CD4-positive, alpha-beta T cell treated with Interleukin-21 for 1 hour (primary cell): ENCODE measurements around the gene STK33.

Experiments used
- DNase-seq: peaks from one replicate; pipeline ENCODE4 v3.0.0-alpha.2; 2020

STK33 gene

DNA sequence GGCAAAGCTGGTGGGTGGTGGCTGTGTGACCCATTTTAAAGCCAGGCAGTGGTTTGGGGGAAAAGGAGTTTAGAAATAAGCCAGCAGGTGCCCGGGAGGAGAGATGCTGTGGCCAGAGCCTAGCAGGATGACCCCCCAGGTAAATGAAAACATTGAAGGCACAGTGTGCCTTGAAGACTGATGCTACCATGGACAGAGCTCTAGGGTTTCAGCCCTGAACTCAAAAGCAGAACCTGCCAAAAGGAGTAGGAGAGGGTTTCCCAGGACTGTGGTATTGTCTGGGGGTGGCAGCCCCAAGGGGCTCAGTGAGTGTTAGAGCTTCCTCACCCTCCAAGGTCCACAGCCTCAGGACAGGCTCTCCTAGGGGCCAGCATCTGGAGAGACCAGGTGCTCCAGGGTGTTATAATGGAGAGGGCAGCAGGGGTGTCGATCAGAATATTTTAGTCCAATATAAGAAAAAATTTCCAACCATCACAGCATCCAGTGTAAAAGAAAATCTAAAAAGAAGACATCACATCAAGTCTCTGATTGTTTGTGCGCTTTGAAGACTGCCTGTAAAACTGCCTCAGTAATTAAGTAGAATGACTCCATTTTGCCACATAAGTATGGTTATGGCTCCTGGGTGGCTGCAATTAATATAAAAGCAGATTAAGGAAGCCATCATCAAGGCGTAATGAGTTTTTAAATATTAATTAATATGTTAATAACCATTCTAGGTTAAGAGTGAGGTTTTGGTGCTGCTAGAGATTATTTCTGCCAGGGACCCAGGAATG, 241.7 kb downstream of the STK33 start:
- no peak for DNase-seq

DNA sequence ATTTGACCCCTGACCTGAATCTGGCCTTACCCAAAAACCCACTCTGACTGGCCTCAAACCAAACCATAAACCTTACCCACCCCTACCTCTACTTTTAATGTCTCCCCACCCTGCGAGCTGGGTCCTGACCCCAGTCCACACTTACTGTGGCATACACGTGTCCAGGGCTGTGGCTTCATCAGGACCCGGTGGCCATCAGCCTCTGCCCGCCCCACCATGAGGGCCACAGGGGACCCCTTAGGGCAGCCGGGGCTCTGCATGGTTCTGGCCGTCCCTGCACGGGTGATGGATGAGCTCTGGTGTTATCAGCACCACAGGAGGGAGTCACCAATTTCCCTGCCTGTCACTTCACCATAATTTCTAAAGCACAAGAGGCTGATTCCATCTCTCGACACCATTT, 242.8 kb downstream of the STK33 start:
- DNase-seq: no peak

DNA sequence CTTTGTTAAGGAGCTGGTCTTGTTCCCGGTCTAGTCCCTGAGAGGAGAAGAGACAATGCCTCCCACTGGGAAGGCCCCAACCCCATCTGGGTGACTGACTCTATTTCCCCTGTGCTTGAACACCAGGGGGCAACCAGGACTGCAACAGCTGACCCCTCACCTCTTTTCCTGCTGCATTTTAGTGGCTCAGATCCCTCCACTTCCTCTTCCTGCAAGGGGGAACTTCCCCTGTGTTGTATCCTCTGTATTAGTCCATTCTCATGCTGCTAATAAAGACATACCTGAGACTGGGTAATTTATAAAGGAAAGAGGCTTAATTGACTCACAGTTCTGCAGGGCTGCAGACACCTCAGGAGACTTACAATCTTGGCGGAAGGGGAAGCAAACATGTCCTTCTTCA, 246.1 kb downstream of the STK33 start:
- no peak for DNase-seq

DNA sequence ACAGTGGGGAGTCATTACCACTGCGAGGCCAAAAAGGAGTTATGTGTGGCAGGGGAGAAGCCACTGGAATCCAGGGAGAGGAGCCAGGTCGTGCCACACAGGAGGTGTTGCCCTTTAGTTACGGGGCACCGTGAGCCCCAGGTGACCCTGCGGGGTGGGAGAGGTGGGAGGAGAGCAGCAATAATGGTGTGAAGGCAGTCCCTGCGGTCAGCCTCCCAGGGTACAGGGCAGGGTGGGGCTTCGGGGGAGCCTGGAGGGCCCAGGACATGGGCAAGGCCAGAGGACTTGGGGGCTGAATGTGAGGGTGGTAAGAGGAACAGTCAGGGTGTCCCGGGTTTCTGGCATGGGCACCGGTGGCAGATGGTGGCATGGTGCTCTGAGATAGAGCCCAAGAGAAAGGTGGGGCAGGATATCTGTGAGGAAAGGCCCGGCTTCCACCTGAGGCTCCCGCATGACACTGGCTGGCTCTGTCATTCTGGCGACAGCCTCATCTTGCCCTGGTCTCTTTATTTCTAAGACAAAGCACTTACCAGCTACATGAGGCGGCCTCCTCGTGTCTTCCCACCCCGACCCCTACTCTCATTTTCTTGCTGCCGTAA, 247.8 kb downstream of the STK33 start:
- no peak for DNase-seq

DNA sequence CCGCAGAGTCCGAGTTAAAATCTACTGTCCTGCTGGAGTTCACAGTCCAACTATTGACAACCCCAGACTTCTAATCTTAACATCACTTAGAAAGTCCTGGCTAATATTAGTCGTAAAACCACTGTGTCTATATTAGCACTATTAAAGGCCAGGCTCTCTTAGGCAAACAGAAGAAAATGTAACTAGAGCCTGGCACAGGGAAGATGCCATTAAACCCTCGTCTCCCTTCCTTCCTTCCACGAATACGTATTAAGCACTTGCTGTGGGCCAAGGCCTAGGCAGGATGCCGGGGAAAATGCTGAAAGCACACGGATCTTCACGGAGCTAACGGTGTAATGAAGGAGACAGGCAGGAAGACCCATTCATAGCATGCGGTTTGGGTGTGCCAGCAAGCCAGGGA, 248.8 kb downstream of the STK33 start:
- DNase-seq: no peak

DNA sequence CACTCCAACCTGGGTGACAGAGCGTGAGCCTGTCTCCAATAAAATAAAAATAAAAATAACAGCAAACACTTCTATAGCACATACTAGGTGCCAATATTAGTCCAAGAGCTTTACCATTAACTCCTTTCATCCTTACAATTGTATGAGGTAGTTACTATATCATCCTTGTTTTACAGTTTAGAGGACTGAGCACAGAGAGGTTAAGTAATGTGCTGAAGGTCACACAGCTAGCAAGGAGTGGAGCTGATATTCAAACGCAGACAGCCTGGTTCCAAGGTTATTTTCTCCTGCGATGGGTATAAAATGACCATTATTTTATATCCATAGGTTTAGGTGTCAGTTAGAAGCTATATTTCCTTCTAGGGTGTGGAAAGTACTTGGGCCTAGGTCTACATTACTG, 249.7 kb downstream of the STK33 start:
- no peak for DNase-seq

DNA sequence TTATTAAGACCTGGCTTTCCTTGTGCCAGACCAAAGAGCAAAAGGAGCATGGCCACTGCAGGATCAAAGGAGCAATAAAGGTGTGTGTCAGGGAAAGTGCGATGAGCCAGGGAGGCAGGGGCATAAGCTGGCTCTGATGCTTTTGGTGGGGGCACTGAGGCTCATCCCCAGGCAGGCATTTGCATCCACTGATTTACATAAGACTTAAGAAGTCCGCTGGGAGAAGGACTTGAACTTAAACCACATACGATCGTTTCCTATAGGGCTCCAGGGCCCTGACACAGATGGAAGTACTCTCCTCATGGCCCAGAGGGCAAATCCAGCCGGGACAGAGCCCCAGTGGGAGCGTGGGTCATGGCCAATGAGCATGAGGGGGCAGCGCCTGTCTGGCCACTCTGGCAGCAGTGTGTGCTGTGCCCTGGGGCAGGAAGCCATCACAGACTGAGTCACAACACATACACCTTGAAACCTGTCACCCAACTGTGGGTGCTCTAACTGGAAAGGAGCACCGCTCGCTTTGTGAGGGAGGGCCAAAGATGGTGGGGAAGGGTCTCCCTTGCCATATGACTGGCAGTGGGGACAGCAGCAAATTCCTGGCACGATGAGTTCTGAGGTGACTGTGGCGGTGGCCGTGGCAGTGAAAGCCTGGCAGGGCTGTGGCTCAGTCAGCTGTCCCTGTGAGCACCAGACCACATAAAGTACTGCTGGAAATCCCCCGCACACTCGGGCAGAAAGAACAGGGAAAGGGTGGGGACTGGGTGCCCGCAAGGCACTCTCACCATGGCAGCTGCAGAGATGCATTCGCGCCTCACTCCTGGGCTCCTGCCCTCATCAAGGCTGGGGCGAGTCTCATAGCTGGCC, 251.0 kb downstream of the STK33 start:
- peak; percentile 5 for DNase-seq

DNA sequence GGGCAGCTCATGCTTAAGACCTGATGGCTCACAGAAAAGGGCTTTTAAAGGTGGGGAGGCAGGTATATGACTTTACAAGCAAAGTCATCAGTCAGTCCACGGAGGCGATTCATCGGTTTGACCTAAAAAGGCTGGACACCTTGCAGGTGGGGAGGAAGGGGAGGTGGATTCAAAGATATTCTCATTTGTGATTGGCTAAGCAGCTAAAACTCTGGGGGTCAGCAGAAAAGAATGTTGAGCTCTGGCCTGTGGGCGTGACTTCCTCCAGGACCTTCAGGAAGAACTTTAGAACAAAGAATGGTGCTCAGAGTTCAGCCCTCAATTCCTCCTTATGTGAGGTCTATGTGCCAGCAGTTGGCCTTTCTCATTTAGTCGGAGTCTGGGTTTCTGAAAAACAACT, 252.0 kb downstream of the STK33 start:
- no peak for DNase-seq
